Measurements from ENCODE around the gene USP32.

USP32 gene

GRCh38 chr17:60170835-60171752, 220.8 kb downstream of the USP32 start:
- TF ChIP-seq POLR2AphosphoS5 (IDR thresholded peaks at IDR 0.05; ENCODE audit: low read depth, low read length), result no peak
- DNase-seq (ENCODE audit: insufficient read length), result no peak
- no peak for FAIRE-seq

GRCh38 chr17:60169921-60170817, 221.8 kb downstream of the USP32 start:
- no peak for TF ChIP-seq TAF1 (IDR thresholded peaks at IDR 0.05; ENCODE audit: borderline replicate concordance, low read depth, low read length)
- no peak for TF ChIP-seq POLR2A (IDR thresholded peaks at IDR 0.05; ENCODE audit: low read depth, low read length)
- TF ChIP-seq POLR2AphosphoS5 (IDR thresholded peaks at IDR 0.05; ENCODE audit: low read depth, low read length), result no peak
- DNase-seq (ENCODE audit: insufficient read length) (no peak), FAIRE-seq (no peak)

DNA sequence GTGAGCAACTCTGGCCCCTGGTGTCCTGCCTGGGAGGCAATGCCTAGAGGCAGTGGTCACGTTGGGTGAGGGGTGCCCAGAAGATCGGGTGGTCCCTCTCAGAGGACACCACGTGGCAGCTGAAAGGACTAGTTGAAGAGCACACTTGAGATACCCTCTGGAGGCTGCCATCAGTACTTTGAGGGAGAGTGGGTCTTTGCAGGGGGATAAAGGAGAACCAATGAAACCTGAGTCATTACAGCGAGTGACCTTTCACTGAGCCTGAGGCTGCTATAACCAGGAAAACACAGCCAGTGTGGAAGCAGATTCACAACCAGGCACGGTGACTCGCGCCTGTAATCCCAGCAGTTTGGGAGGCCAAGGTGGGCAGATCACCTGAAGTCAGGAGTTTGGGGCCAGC, 223.3 kb downstream of the USP32 start:
- DNase-seq (ENCODE audit: insufficient read length) (no peak), FAIRE-seq (no peak)
- no peak for TF ChIP-seq POLR2A (IDR thresholded peaks at IDR 0.05; ENCODE audit: low read depth, low read length)
- TF ChIP-seq TAF1 (IDR thresholded peaks at IDR 0.05; ENCODE audit: borderline replicate concordance, low read depth, low read length), result no peak
- TF ChIP-seq POLR2AphosphoS5 (IDR thresholded peaks at IDR 0.05; ENCODE audit: low read depth, low read length), result no peak

DNA sequence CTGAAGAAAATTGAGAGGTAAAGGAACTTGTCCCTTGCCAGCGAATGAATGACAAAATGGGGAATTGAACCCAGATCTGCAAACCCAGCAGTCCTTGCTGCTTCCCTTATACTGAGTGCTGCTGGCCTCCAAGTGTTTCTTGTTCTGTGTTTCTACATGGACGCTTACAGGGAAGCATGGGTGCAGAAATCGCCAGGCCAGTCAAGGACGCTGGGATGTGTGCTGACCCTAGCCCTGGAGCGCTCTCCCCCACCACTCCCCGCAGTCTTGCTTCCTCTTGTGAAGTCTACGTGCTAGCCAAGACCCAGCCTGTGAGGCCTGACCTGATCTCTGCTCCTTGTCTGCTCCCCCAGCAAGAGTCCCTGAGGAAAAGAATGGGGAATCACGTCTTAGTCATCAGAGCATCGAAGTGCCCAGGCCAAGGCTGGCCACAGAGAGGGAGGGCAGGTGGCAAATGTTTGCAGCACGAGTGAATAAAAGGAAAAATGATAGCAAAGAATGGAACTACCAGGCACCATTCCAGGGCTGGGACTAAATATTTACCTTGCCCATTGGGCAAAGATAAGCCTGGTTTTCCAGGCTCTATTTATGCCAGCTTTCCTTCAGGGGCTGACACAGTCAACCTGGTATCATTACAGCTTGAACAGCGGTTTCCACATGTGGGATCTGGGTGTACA, 224.7 kb downstream of the USP32 start:
- FAIRE-seq (no peak), DNase-seq (ENCODE audit: insufficient read length) (no peak)
- no peak for TF ChIP-seq POLR2A (IDR thresholded peaks at IDR 0.05; ENCODE audit: low read depth, low read length)

DNA sequence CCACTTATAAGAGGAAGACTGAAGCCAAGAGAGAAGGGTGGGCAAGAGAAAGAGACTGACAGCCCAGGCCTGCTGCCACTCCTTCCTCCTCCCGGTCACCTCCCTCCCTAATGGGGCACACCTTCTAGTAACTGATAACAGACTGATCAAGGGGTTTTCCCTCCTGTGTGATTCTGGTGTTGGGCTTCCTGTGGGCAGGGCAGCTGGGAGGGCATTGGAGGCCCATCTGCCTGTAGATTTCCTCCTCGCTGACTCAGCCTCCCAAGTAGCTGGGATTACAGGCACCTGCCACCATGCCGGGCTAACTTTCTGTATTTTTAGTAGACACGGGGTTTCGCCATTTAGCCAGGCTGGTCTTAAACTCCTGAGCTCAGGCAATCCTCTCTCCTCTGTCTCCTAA, 226.0 kb downstream of the USP32 start:
- peak; percentile 75 for FAIRE-seq
- no peak for TF ChIP-seq POLR2AphosphoS5 (IDR thresholded peaks at IDR 0.05; ENCODE audit: low read depth, low read length)
- TF ChIP-seq POLR2A (IDR thresholded peaks at IDR 0.05; ENCODE audit: low read depth, low read length), result no peak
- no peak for TF ChIP-seq TAF1 (IDR thresholded peaks at IDR 0.05; ENCODE audit: borderline replicate concordance, low read depth, low read length)
- DNase-seq (ENCODE audit: insufficient read length), result no peak

- DNase-seq (ENCODE audit: insufficient read length), result no peak
- no peak for FAIRE-seq
- TF ChIP-seq POLR2A (IDR thresholded peaks at IDR 0.05; ENCODE audit: low read depth, low read length), result no peak
- no peak for TF ChIP-seq TAF1 (IDR thresholded peaks at IDR 0.05; ENCODE audit: borderline replicate concordance, low read depth, low read length)
- TF ChIP-seq POLR2AphosphoS5 (IDR thresholded peaks at IDR 0.05; ENCODE audit: low read depth, low read length), result no peak
These were observed 226.7 kb downstream of the USP32 start for GRCh38 chr17:60165223-60165622.

- FAIRE-seq, result no peak
- no peak for DNase-seq (ENCODE audit: insufficient read length)
- no peak for TF ChIP-seq TAF1 (IDR thresholded peaks at IDR 0.05; ENCODE audit: borderline replicate concordance, low read depth, low read length)
- no peak for TF ChIP-seq POLR2A (IDR thresholded peaks at IDR 0.05; ENCODE audit: low read depth, low read length)
- TF ChIP-seq POLR2AphosphoS5 (IDR thresholded peaks at IDR 0.05; ENCODE audit: low read depth, low read length), result no peak
These were observed 227.2 kb downstream of the USP32 start for GRCh38 chr17:60164697-60165096.

DNA sequence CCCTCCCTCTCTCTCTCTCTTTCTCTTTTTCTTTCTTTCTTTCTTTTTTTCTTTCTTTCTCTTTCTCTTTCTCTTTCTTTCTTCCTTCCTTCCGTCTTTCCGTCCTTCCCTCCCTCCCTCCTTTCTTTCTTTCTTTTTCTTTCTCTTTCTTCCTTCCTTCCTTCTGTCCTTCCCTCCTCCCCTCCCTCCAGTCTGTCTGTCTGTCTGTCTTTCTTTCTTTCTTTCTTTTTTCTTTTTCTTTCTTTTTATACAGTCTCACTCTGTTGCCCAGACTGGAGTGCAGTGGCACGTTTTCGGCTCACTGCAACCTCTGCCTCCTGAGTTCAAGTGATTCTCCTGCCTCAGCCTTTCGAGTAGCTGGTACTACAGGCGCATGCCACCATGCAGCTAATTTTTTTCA, 227.8 kb downstream of the USP32 start:
- no peak for TF ChIP-seq TAF1 (IDR thresholded peaks at IDR 0.05; ENCODE audit: borderline replicate concordance, low read depth, low read length)
- no peak for TF ChIP-seq POLR2AphosphoS5 (IDR thresholded peaks at IDR 0.05; ENCODE audit: low read depth, low read length)
- no peak for DNase-seq (ENCODE audit: insufficient read length)
- FAIRE-seq, result no peak

DNA sequence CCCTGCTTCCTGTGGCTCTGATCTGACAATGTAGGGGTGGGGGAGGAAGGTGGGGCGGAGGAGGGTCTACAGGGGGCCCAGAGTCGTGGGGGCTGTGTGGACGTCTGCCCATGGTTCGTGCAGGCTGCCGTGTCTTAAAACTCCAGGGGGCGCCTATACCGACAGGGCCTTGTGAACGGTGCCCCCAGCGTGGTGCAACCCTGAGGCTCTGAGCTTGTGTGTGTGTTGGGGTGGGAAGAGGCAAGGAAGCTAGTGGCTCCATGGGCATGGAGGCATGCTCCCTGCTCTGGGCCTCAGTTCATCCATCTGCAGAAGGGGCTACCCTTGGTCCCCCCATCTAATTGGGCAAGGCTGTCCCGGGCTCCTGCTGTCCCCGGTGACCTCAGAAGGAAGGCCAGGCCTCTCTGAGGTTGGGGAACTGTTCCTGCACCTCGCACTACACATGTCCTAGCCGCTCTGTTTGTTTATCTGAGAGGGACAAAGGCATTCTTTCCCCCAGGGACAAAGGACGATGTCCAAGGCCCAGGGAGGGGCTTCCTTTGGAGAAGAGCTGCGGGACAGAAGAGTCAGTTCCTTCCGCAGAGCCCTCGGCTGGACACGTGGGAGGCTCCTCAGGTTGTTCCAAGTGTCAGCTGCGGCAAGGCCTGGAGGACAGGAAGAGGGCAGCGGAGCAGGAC, 228.7 kb downstream of the USP32 start:
- TF ChIP-seq POLR2A (IDR thresholded peaks at IDR 0.05; ENCODE audit: low read depth, low read length) (no peak), TAF1 (IDR thresholded peaks at IDR 0.05; ENCODE audit: borderline replicate concordance, low read depth, low read length) (no peak), POLR2AphosphoS5 (IDR thresholded peaks at IDR 0.05; ENCODE audit: low read depth, low read length) (no peak)
- FAIRE-seq (no peak), DNase-seq (ENCODE audit: insufficient read length) (no peak)

GRCh38 chr17:60161598-60162330, 230.2 kb downstream of the USP32 start:
- TF ChIP-seq TAF1 (IDR thresholded peaks at IDR 0.05; ENCODE audit: borderline replicate concordance, low read depth, low read length) (no peak), POLR2A (IDR thresholded peaks at IDR 0.05; ENCODE audit: low read depth, low read length) (no peak), POLR2AphosphoS5 (IDR thresholded peaks at IDR 0.05; ENCODE audit: low read depth, low read length) (no peak)
- peak; percentile 30 for FAIRE-seq

More at GRCh38 chr17:60161598-60162330, 230.2 kb downstream of the USP32 start:
- DNase-seq (ENCODE audit: insufficient read length), result no peak

All from GM12892 (cell line).